ENCODE results near the gene YWHAE.

DNA sequence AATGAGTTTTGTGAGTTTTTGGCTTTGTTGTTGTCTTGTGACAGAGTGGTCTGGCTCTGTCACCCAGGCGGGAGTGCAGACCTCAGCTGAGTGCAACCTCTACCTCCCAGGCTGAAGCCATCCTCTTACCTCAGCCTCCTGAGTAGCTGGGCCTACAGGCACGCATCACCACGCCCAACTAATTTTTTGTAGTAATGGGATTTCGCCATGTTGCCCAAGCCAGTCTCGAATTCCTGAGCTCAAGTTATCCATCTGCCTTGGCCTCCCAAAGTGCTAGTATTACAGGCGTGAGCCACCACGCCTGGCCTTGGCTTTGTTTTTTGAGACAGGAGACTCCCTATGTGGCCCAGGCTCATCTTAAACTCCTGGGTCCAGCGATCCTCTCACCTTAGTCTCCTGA is 40.9 kb upstream of the YWHAE start:
- TF ChIP-seq EZH2 (IDR thresholded peaks at IDR 0.05) (no peak), EZH2phosphoT487 (IDR thresholded peaks at IDR 0.05) (no peak)
- TF ChIP-seq, protein P1, sequence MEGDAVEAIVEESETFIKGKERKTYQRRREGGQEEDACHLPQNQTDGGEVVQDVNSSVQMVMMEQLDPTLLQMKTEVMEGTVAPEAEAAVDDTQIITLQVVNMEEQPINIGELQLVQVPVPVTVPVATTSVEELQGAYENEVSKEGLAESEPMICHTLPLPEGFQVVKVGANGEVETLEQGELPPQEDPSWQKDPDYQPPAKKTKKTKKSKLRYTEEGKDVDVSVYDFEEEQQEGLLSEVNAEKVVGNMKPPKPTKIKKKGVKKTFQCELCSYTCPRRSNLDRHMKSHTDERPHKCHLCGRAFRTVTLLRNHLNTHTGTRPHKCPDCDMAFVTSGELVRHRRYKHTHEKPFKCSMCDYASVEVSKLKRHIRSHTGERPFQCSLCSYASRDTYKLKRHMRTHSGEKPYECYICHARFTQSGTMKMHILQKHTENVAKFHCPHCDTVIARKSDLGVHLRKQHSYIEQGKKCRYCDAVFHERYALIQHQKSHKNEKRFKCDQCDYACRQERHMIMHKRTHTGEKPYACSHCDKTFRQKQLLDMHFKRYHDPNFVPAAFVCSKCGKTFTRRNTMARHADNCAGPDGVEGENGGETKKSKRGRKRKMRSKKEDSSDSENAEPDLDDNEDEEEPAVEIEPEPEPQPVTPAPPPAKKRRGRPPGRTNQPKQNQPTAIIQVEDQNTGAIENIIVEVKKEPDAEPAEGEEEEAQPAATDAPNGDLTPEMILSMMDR (IDR thresholded peaks at IDR 0.05) = no peak

Data from neural progenitor cell (in vitro differentiated cells).